GM21786 (cell line): ENCODE measurements around the gene HOXB13.

Source experiments
- ATAC-seq: cut with Tn5 transposase; IDR thresholded peaks from one replicate; pipeline ENCODE4 v1.9.1; 2021; ENCODE audit not compliant: unreplicated experiment

Gene HOXB13

DNA sequence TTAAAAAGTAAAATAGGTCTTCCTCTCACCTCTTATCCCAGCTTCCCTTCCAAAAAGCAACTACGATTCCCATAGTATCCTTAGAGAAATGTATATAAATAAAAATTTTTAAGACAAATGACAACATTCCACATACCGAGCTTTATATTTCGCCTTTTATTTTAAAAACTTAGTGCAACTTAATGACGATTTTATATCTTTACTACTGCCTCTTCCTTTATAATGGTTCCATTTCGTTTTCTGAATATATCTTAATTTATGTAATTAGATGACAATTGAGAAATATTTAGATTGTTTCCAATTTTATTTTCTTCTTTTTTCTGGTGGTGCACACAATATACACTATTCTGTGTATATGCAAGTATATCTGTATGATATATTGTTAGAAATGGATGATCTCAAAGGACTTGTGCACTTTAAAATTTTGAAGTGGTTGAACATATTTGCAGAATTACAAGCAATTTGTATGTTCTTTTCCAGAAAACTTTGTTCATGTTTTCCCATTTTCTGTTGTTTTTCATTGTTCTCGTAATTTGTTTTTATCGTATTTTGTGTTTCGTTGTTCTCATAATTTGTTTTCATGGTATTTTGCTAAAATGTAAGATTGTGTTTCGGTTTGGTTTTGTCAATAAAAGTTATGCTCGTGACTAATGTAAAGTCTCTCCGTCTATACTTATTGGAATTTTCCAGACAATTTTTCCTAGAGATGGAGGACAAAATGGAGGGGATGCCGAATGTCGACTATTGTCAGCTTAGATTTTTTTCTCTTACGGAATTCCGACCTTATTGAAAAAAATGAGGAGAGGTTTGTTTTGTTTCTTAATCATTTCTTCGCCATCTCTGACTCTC is 20.4 kb upstream of the HOXB13 start:
- no peak for ATAC-seq

DNA sequence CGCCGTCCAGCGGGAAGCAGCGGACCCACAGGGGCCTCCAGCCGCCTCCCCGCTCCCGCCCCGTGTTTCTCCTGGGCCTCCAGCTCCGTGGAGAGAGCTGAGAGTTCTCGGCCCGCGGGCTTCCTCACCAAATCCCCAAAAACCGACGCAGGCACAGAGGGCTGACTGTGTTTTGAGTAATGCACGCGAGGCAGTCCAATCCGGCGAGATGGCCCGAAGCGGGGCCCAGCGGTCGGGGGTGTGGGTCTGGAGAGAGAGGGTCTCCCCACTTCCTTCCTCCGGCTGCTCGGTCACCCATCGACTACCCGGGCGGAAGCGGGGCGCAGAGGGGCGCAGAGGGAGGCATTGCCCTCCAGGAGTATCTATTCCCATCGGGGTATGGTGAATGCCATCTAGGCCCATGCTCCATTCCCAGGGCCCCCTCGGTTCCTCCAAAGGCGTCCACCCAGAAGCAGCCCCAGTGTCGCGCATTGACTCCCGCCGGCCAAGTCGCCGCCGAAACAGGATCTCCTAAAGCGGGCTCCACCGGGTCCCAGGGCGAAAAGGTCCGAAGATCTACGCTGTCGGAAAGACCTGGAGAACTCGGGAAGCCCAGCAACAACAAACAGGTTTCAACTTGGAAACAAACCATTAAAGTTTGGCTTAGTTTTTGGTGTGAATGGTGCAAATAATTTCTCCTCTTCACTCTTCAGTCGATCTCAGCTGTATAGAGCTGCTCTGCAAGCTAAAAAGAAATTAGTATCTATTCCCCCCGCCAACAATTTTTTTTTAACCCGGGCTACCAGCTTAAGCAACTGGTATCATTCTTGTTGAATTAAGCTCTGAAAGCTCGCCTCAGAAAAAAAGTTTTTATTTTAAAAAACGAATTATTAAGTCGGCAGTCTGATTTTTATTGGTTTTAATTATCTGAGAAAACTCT is 19.2 kb upstream of the HOXB13 start:
- no peak for ATAC-seq

- ATAC-seq: no peak
These were observed 18.4 kb upstream of the HOXB13 start for GRCh38 chr17:48746916-48747444.

GRCh38 chr17:48745381-48746275 is 17.1 kb upstream of the HOXB13 start:
- no peak for ATAC-seq

DNA sequence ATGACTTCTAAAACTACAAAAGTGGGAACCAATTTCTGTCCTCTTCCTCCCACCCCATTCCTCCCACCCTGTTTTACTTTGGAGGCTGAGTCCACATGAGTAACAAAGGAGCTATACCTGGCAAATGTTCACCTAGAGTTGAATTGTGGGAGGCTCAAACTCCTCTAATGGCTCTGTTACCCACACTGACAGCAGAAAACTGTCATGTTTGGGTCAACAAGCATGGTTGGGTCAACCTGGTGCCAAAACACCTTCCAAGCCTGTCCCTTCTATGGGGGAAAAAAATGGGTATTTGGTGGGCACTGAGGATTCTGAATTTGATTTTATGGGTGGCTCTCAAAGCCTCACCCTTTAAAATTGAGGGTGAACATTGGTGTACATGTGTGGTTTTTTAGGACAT is 12.0 kb upstream of the HOXB13 start:
- ATAC-seq: no peak

DNA sequence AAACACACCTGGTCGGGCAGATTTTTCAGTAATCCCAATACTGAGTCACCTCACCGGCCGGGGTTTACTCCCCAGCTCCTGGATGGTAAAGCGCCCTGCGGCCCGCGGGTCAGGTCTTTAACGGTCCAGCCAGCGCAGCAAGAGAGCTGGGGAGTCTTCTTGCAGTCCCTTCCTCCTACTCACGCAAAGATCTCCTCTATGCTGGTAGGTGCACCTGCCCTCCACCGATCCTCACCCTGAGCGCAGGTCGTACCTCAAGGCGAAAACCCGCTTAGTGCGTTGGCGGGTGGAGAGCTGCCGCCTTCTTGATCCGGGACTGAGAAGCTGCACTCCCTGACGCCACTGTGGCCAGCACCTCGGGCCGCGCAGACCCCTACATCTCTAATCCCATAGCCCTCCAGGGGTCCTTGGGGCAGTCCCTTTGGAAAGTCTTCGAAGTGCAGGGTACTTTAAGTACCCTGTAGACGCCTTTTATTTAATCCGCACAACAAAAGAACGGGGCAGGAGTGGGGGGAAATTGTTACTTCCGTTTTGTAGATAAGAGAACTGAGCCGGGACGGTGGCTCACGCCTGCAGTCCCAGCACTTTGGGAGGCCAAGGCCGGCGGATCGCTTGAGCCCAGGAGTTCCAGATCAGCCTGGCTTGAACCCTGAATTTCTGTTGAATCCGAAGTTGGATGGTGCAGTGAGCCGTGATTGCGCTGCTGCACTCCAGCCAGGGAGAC is 10.4 kb upstream of the HOXB13 start:
- ATAC-seq: no peak

GRCh38 chr17:48738424-48738802 is 9.9 kb upstream of the HOXB13 start:
- ATAC-seq: no peak

DNA sequence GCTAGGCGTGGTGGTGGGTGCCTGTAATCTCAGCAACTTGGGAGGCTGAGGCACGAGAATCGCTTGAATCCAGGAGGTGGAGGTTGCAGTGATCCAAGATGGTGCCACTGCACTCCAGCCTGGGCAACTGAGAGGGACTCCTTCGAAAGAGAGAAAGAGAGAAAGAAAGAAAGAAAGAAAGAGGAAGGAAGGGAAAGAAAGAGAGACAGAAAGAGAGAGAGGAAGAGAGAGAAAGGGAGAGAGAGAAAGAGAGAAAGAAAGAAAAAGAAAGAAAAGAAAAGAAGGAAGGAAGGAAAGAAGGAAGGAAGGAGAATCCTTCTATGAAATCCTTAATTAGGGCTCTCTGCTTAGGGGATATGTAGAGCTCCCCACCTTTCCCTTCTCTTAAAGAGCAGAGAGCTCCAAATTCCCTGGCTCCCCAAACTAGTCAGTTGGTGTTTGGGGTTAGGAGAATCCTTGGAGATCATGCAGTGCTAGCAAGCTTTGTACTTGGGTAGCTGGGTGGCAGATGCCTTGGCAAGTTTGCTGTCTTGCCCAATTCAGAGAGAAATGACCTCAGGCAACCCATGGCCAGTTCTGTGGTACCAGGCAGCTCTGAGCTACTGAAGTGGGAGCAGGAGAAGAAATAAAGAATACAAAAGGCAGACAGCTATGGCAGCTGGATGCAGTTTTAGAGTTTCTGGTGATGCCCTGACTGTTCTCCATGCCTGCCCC is 8.9 kb upstream of the HOXB13 start:
- no peak for ATAC-seq

GRCh38 chr17:48735062-48735351 is 6.5 kb upstream of the HOXB13 start:
- ATAC-seq: no peak

DNA sequence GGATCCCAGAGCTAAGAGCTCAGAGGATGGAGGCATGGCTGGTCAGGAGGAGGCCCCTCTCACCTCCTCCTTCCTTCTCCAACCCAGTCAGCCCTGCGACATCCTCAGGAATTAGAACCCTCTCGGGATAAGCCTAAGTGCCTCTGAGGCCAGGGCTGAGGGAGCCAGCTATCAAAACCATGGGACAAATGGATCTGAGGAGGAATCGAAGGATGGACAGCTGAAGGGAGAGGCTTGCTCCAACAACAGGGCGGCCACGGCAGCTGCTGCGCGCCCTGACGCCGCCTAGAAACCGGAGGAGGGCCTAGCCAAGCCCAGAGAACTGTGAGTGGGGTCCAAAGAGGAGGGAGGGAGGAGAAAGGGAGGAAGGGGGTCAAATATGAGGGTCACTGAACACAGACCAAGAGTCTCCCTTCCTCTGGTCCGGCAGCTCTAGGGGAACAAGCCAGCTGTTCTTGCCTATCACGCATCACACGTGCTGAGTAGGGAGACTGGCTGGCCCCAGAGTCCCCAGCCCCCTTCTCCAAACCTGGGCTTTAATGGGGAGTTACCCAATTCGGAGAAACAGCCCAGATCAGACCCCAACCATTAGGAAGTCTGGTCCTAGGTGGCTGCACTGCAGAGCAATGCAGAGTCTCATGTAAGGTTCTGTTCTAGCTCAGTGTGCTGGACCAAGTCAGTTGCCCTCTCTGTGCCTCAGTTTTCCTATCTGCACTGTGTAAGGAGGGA is 5.9 kb upstream of the HOXB13 start:
- ATAC-seq: no peak

DNA sequence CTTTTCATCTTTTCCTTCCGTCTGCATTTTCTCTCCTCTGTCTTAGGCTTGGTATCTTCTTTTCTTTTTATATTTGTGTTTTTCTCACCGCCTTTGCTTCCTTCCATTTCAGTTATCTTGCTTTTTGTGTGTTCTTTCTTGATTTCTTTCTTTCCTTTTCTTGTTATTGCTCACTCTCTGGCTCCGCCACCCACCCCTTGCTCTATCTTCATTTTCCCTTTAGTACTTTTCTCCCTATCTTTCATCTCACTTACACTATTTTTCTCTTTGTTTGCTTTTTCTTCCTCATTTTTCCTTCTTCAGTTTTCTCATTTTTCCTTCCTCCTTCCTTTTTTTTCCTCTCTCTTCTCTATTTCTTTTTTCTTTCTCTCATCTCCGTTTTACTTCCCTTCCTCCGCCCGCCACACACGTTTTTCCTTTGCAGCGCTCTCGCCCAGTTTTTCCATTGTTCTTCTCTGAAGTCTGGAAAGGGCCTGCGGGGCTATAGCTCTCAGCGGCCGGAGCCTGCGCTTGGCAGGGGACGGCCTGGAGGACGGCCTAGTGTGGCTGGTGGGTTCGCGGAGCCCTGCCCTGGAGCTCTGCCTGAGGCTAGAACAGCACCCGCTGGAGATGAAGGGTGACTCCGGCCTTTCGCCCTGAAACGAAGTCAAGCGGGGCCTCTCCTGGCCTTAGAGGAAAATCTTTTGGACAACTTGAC is 5.2 kb upstream of the HOXB13 start:
- no peak for ATAC-seq

- no peak for ATAC-seq
These were observed 4.4 kb upstream of the HOXB13 start for GRCh38 chr17:48732688-48733629.

- no peak for ATAC-seq
These were observed 2.8 kb upstream of the HOXB13 start for GRCh38 chr17:48731355-48731754.

DNA sequence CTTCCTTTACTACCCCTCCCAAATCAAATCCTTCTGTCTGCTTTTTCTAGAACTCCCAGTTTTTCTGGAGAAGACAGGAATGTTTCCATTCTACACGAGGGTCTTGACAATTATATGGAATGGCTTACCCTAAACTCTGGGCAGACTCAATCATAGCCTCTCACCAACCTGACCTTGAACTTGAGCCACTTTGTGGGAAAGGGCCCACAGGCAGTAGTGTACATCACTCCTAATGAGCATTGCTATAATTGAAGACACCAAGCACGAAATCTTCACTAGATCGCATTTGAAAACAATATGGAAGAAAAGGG is 1.6 kb upstream of the HOXB13 start:
- ATAC-seq: no peak

DNA sequence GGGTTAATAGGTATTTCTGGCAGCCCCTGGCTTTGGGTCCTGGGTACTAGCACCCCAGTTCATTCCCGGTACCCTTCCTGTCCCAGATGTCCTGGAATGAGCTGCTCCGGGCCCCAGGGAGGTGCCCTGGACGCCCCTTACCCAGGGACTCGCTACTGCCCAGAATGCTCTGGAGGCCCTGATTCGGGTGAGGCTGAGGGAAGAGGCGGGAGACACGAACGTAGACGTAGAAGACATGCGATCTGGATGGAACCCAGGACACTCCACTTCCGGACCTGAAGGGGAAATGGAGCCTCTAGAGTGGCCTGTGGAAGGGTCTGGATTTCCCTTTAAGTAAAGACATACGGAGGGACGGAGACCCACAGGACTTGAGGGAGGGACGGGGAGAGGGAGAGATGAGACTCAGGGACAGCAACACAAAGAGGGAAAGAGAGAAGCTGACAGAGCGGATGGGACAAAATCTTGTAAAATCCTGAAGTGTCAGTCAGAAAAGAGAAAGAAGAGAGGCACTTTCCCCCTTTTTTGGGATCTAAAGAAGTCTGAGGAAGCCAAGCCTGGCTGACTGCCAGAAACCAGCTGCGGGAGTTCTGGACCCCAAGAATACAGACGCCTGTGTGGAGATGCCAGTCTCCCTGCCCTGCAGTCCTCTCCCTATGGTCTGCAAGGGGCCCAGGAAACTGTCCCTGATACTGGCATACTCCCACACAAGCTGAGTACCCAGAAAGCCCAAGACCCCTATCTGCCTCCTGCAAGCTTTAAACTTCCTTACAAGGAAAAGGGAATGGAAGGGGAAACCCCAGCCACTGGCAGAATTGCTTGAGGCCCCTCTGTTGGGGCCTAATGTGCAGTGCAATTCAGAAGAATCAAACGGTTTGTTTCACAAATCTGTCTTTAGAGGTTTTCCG is 1.0 kb upstream of the HOXB13 start:
- ATAC-seq: no peak

GRCh38 chr17:48727415-48728175 is 955 bp downstream of the HOXB13 start:
- ATAC-seq: no peak
